HG03442 (cell line): Measurements from ENCODE around the gene ZNF397.

ENCODE experiments used
- ATAC-seq: cut with Tn5 transposase; IDR thresholded peaks from one replicate; pipeline ENCODE4 v1.9.1; 2021; ENCODE audit warnings: mild to moderate bottlenecking, moderate library complexity; ENCODE audit not compliant: unreplicated experiment

The ZNF397 gene

GRCh38 chr18:35245719-35246317 lies 5.0 kb downstream of the ZNF397 start:
- ATAC-seq: no peak

GRCh38 chr18:35246831-35247230 lies 6.0 kb downstream of the ZNF397 start:
- no peak for ATAC-seq

GRCh38 chr18:35247412-35248249 lies 6.8 kb downstream of the ZNF397 start:
- no peak for ATAC-seq

- ATAC-seq: no peak
These were observed 7.6 kb downstream of the ZNF397 start for GRCh38 chr18:35248429-35248828.

DNA sequence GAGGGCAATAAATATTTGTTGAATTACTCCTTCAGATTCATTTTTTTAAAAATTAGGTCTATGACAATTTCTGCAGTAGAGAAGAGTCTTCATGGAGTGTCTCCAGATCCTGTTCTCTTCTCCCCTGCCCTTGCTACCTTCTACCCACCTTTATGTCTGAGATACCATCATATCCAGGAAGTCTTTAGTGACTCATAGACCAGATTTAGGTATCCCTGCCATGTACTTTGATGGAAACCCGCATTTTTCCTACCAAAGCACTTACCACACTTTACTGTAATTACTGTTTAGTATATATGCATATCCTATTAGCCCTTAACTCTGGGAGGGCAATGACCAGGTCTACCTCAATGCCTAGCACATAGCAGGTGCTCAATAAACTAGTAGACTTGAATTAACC lies 11.6 kb downstream of the ZNF397 start:
- no peak for ATAC-seq

DNA sequence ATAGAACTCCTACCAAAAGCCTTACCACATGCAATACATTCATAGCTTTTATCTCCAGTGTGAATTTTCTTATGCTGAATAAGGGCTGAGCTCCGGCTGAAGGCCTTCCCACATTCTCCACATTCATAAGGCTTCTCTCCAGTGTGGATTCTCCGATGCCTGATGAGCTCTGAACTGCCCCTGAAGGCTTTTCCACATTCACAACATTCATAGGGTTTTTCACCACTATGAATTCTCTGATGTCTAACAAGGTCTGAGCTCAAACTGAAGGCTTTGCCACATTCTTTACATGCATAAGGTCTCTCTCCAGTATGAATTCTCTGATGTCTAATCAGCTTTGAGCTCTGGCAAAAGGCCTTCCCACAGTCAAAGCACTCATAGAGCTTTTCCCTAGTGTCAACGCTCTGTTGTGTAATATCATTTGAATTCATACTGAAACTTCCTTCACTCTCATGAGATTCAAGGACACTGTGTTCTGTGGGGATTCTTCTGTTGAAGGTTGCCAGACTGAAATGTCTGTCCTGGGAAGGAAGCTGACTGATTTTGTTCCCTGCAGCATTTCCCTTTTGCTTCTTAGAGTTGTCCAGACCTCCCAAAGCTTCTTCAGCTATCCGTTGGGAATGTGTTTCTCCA lies 12.9 kb downstream of the ZNF397 start:
- no peak for ATAC-seq

- ATAC-seq: no peak
These were observed 16.1 kb downstream of the ZNF397 start for GRCh38 chr18:35256947-35257346.

DNA sequence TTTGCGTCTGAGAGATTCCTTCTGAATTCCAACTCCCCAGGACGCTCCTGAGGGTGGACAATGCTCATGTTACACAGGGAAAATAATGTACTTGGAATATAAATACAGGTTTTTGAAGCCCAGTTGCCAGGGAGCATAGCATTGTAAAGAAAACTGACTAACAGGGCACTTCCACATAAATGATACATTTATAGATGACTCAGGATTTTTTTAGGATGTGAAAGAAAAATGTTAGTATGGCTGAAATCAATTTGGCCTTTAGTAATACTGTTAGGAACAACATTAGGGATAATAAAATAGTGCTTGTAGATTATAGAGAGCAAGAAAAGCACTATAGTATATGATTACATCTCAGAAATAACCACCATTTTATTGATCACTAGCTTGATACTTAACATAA lies 23.6 kb downstream of the ZNF397 start:
- ATAC-seq: no peak

DNA sequence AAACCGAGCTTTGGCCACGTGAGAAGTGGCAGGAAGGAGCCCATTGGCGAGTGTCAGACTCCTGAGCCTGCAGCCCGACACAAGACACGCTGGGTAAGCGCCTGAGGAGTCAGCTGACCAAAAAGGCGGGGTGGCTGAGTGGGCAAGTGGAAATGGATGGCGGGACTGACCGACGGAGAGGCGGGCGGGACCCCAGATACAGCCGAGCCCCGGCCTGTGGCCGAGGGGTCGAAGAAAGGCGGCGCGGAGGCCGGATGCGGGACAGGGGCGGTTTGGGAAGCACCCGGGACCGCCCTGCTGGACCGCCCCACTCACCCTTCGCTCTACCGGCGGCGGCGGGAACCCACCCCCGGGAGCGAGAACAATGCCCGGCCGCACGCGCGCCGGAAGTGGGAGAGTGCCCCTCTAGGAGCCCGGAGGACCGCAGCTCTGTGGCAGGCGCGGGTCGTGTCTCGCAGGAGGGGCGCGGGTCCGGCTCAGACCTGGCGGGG lies 26.4 kb downstream of the ZNF397 start:
- ATAC-seq: peak; percentile 81

GRCh38 chr18:35267809-35268208 lies 27.0 kb downstream of the ZNF397 start:
- ATAC-seq: no peak

GRCh38 chr18:35268821-35269220 lies 28.0 kb downstream of the ZNF397 start:
- ATAC-seq: no peak

- ATAC-seq: no peak
These were observed 30.8 kb downstream of the ZNF397 start for GRCh38 chr18:35271656-35272055.

DNA sequence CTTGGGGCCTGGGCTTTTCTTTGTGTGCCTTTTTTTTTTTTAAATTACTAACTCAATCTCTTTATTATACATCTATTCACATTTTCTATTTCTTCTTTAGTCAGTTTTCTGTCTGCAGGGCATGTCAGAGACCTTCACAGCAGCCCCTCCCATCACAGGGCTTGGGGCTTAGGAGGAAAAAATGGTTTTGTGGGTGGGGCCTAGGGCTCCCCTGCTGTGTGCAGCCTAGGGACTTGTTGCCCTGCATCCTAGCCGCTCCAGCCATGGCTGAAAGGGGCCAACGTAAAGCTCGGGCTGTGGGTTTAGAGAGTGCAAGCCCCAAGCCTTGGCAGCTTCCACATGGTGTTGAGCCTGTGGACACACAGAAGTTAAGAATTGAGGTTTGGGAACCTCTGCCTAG lies 35.4 kb downstream of the ZNF397 start:
- ATAC-seq: no peak

- no peak for ATAC-seq
These were observed 36.8 kb downstream of the ZNF397 start for GRCh38 chr18:35277633-35278032.

GRCh38 chr18:35278085-35278484 lies 37.3 kb downstream of the ZNF397 start:
- no peak for ATAC-seq

- no peak for ATAC-seq
These were observed 38.1 kb downstream of the ZNF397 start for GRCh38 chr18:35278969-35279368.

GRCh38 chr18:35282353-35282752 lies 41.5 kb downstream of the ZNF397 start:
- ATAC-seq: no peak

DNA sequence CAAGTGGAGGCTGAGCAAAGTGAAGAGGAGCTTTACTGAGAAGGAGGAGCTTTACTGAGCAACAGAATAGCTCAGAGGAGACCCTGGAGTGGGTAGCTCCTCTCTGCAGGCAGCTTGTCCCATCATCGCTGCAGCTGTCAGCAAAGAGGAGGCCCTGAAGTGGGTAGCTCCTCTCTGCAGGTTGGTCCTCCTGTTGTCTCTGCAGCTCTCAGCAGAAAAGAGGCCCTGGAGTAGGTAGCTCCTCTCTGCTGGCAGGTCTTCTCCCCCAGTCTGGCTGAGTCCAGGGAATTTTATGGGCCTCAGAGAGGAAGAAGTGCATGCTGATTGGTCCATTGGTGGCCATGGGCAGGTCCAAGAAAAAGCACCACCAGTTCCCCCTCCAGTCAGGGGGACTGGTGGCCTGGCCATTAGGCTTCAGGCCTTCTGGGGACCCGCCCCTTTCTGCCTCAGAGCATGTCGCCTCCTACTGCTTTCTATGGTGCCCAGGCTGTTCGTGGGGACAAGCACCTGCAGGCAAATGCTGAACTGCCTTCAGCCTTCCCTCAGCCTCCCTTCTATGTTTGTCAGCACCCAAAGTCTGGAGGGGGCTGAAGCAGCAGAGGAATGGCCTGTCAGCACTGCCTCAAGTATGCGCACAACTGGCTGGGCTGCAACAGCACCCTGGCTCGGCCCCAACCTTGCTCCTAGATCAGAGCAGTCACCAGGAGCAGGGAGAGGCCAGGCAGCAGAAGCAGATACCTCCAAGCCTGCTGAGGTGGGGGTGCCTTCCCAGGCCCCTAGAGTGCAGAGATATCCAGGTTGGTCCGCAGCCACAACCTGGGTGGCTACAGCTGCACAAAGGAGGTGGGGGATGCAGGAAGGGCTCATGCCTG lies 43.3 kb downstream of the ZNF397 start:
- no peak for ATAC-seq

DNA sequence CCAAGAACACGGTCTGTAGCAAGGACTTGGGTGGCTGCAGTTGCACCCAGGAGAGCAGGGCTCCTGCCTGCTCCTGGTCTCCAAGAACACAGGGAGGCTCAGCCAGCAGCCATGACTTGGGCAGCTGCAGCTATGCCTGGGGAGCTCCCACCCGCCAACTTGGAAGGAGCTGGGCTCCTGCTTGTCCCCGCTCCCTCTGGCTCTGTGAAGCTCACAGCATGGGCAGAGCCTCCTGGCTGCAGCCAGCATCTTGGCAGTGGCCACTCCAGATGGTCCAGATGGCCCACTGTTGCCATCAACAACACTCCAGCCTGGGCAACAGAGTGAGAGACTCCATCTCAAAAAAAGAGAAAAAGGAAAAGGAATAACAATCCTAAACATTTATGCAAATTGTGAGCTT lies 44.0 kb downstream of the ZNF397 start:
- no peak for ATAC-seq

GRCh38 chr18:35289293-35289692 lies 48.5 kb downstream of the ZNF397 start:
- no peak for ATAC-seq

DNA sequence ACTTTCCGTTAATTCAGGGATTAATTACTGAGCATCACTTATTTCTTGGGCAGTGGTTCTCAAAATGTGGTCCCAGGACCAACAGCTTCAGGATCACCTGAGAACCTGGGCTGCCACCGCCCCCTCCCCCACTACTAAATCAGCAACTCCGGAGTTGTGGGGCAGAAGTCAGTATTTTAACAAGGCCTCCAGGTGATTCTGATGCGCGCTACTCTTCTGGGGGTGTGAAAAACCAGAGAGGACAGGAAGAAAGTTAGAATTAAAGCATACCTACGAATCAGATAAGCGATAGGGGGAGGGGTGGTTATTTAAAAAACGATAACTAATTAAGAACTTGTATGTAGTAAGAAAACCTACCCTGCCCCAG lies 48.9 kb downstream of the ZNF397 start:
- ATAC-seq: peak; percentile 16
